HG03354 (cell line): Measurements from ENCODE around the gene SLC16A13.
"Not testable (repeated sequence)": the region's sequence is repeated elsewhere in the genome, so short reads cannot be mapped to it uniquely, and the experiment has no call there.

Experiments used
- ATAC-seq: cut with Tn5 transposase; IDR thresholded peaks from one replicate; pipeline ENCODE4 v1.9.1; 2021; ENCODE audit warnings: mild to moderate bottlenecking; ENCODE audit not compliant: unreplicated experiment, poor library complexity, severe bottlenecking

The SLC16A13 gene

GRCh38 chr17:7056386-7056785, 20.6 kb downstream of the SLC16A13 start:
- ATAC-seq = no peak

- no peak for ATAC-seq
Measured at GRCh38 chr17:7058831-7059447, 23.1 kb downstream of the SLC16A13 start.

GRCh38 chr17:7060165-7060891, 24.5 kb downstream of the SLC16A13 start:
- no peak for ATAC-seq

- no peak for ATAC-seq
Measured at GRCh38 chr17:7063518-7064094, 27.8 kb downstream of the SLC16A13 start.

GRCh38 chr17:7064261-7064660, 28.4 kb downstream of the SLC16A13 start:
- ATAC-seq = no peak

GRCh38 chr17:7067198-7067597, 31.4 kb downstream of the SLC16A13 start:
- no peak for ATAC-seq

GRCh38 chr17:7068268-7068667, 32.5 kb downstream of the SLC16A13 start:
- ATAC-seq = no peak

GRCh38 chr17:7070712-7071111, 34.9 kb downstream of the SLC16A13 start:
- ATAC-seq = no peak

- ATAC-seq = no peak
Measured at GRCh38 chr17:7072406-7072805, 36.6 kb downstream of the SLC16A13 start.

GRCh38 chr17:7074931-7075330, 39.1 kb downstream of the SLC16A13 start:
- no peak for ATAC-seq

GRCh38 chr17:7077911-7078546, 42.2 kb downstream of the SLC16A13 start:
- no peak for ATAC-seq

GRCh38 chr17:7078711-7079110, 42.9 kb downstream of the SLC16A13 start:
- no peak for ATAC-seq

GRCh38 chr17:7079581-7080455, 44.0 kb downstream of the SLC16A13 start, which contains the start of gene CLEC10A:
Gene CLEC10A, minus strand, starts transcription at chr17:7080251. Its CDS starts 1,439 bp downstream, at chr17:7078812.
- ATAC-seq = no peak

- ATAC-seq = no peak
Measured at GRCh38 chr17:7080456-7081041, 44.7 kb downstream of the SLC16A13 start.

- ATAC-seq = no peak
Measured at GRCh38 chr17:7081341-7082062, 45.7 kb downstream of the SLC16A13 start.

GRCh38 chr17:7083592-7083991, 47.8 kb downstream of the SLC16A13 start:
- no peak for ATAC-seq

- no peak for ATAC-seq
Measured at GRCh38 chr17:7084088-7084487, 48.3 kb downstream of the SLC16A13 start.

GRCh38 chr17:7088442-7088841, 52.6 kb downstream of the SLC16A13 start:
- ATAC-seq = not testable (repeated sequence)

GRCh38 chr17:7089570-7089969, 53.8 kb downstream of the SLC16A13 start:
- not testable (repeated sequence) for ATAC-seq
